ENCODE data around the gene DCAF11. TPM values are rescaled to one million over a fixed set of nuclear protein-coding genes. Genes with fewer than 3 reads are reported as not detected.

DCAF11 gene
- total RNA-seq, 1 donor from 2014 or later = 64.9 TPM

- H3K27ac ChIP-seq = no peak overlapping the region
- H3K36me3 ChIP-seq = peaks cover 76% of the 10 kb centered on the region
- no peaks in the 10 kb centered on the region for H3K27me3 ChIP-seq (ENCODE audit: low read depth)
- DNase-seq = no peak
- ATAC-seq = no peak
- peaks cover 13% of the 10 kb centered on the region for H3K4me1 ChIP-seq
- TF ChIP-seq CTCF (IDR thresholded peaks at IDR 0.05) = no peak
- intact Hi-C loops (cut with DNase I) = no loop called here
- no peaks in the 10 kb centered on the region for H3K9me3 ChIP-seq
- peak overlapping the region; percentile 44 for H3K4me3 ChIP-seq
Observed at GRCh38 chr14:24172871-24173281, 58.3 kb downstream of the DCAF11 start.

Small RNA genes lying within 50 kb of the gene (microRNA-seq; reads per million reads assigned to microRNA genes)
- not detected for gene MIR7703 (ENCODE audit: borderline number of aligned reads)

Other genes starting within 250 kb of the DCAF11 start
- 35.4 TPM for gene DHRS4, start 161.0 kb upstream of the DCAF11 start, total RNA-seq
- gene DHRS4L2, start 125.8 kb upstream of the DCAF11 start, total RNA-seq = 19.4 TPM
- gene CARMIL3, start 62.8 kb upstream of the DCAF11 start, total RNA-seq = 0.95 TPM
- gene CPNE6, start 43.2 kb upstream of the DCAF11 start, total RNA-seq = not detected
- gene PCK2, start 20.5 kb upstream of the DCAF11 start, total RNA-seq = 42.8 TPM
- 2.0 TPM for gene NRL, start 172 bp downstream of the DCAF11 start, total RNA-seq
- gene FITM1, start 15.9 kb downstream of the DCAF11 start, total RNA-seq = 0.97 TPM
- 198 TPM for gene PSME1, start 21.4 kb downstream of the DCAF11 start, total RNA-seq
- 9.3 TPM for gene EMC9, start 26.8 kb downstream of the DCAF11 start, total RNA-seq
- 144 TPM for gene PSME2, start 31.8 kb downstream of the DCAF11 start, total RNA-seq
- 67.3 TPM for gene RNF31, start 32.7 kb downstream of the DCAF11 start, total RNA-seq
- gene IRF9, start 46.5 kb downstream of the DCAF11 start, total RNA-seq = 158 TPM
- gene REC8, start 57.3 kb downstream of the DCAF11 start, total RNA-seq = 18.4 TPM
- gene IPO4, start 74.0 kb downstream of the DCAF11 start, total RNA-seq = 18.3 TPM
- gene TM9SF1, start 80.7 kb downstream of the DCAF11 start, total RNA-seq = 48.9 TPM
- gene TSSK4, start 90.9 kb downstream of the DCAF11 start, total RNA-seq = 0.74 TPM
- gene CHMP4A, start 98.7 kb downstream of the DCAF11 start, total RNA-seq = 41.9 TPM
- 13.3 TPM for gene MDP1, start 101.3 kb downstream of the DCAF11 start, total RNA-seq
- gene NEDD8, start 117.6 kb downstream of the DCAF11 start, total RNA-seq = 132 TPM
- gene GMPR2, start 118.2 kb downstream of the DCAF11 start, total RNA-seq = 72.3 TPM
- gene TINF2, start 127.8 kb downstream of the DCAF11 start, total RNA-seq = 85.7 TPM
- gene TGM1, start 148.4 kb downstream of the DCAF11 start, total RNA-seq = 5.9 TPM
- gene RABGGTA, start 156.8 kb downstream of the DCAF11 start, total RNA-seq = 50.4 TPM
- 22.7 TPM for gene DHRS1, start 185.0 kb downstream of the DCAF11 start, total RNA-seq
- 22.0 TPM for gene NOP9, start 185.1 kb downstream of the DCAF11 start, total RNA-seq
- 16.4 TPM for gene CIDEB, start 193.2 kb downstream of the DCAF11 start, total RNA-seq
- gene LTB4R2, start 195.4 kb downstream of the DCAF11 start, total RNA-seq = 5.9 TPM
- 14.1 TPM for gene LTB4R, start 196.7 kb downstream of the DCAF11 start, total RNA-seq
- 42.7 TPM for gene ADCY4, start 220.3 kb downstream of the DCAF11 start, total RNA-seq
- gene RIPK3, start 225.2 kb downstream of the DCAF11 start, total RNA-seq = 27.9 TPM